GM13977 (cell line): Measurements from ENCODE around the gene CENPP.

Experiments used
- DNase-seq: peaks from one replicate; pipeline ENCODE4 v3.0.0; 2012; ENCODE audit warnings: low spot score
- CTCF ChIP-seq: IDR thresholded peaks from 2 replicates; pipeline ENCODE4 v1.5.1; 2012; ENCODE audit warnings: mild to moderate bottlenecking, control low read depth; ENCODE audit not compliant: insufficient read depth; ENCODE audit errors: extremely low read depth, missing control alignments
- in situ Hi-C: fragments of 300-500 bp; cut with MboI; formaldehyde crosslinking; loops from one replicate; pipeline ENCODE4 v1.12.0; 2022; ENCODE audit warnings: low sequenced_read_pairs, low pct_unique_long_range_greater_than_20kb, mixed read lengths, inconsistent platforms; ENCODE audit not compliant: unreplicated experiment

CENPP gene

GRCh38 chr9:92369075-92369474 is 43.3 kb downstream of the CENPP start:
- no peak for TF ChIP-seq CTCF
- no peak for DNase-seq
- in situ Hi-C loops = no loop called here

- in situ Hi-C loops = no loop called here
- TF ChIP-seq CTCF = no peak
These were observed 47.4 kb downstream of the CENPP start for GRCh38 chr9:92373167-92373566.

GRCh38 chr9:92377876-92378275 is 52.1 kb downstream of the CENPP start:
- in situ Hi-C loops = no loop called here
- DNase-seq = no peak
- TF ChIP-seq CTCF = no peak

More at GRCh38 chr9:92373167-92373566, 47.4 kb downstream of the CENPP start:
- no peak for DNase-seq

GRCh38 chr9:92378865-92379560 is 53.3 kb downstream of the CENPP start:
- no peak for TF ChIP-seq CTCF
- DNase-seq = no peak
- in situ Hi-C loops = no loop called here

GRCh38 chr9:92380603-92381002 is 54.9 kb downstream of the CENPP start:
- no peak for TF ChIP-seq CTCF
- no peak for DNase-seq
- in situ Hi-C loops = no loop called here

- no peak for TF ChIP-seq CTCF
- no peak for DNase-seq
- in situ Hi-C loops = no loop called here
These were observed 56.0 kb downstream of the CENPP start for GRCh38 chr9:92381775-92382174.
